Fibroblast of upper back skin (primary cell): Measurements from ENCODE around the gene TRMT10B.

Experiments used
- DNase-seq: peaks from one replicate; pipeline ENCODE4 v3.0.0-alpha.2; 2013

The TRMT10B gene, protein sequence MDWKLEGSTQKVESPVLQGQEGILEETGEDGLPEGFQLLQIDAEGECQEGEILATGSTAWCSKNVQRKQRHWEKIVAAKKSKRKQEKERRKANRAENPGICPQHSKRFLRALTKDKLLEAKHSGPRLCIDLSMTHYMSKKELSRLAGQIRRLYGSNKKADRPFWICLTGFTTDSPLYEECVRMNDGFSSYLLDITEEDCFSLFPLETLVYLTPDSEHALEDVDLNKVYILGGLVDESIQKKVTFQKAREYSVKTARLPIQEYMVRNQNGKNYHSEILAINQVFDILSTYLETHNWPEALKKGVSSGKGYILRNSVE

DNA sequence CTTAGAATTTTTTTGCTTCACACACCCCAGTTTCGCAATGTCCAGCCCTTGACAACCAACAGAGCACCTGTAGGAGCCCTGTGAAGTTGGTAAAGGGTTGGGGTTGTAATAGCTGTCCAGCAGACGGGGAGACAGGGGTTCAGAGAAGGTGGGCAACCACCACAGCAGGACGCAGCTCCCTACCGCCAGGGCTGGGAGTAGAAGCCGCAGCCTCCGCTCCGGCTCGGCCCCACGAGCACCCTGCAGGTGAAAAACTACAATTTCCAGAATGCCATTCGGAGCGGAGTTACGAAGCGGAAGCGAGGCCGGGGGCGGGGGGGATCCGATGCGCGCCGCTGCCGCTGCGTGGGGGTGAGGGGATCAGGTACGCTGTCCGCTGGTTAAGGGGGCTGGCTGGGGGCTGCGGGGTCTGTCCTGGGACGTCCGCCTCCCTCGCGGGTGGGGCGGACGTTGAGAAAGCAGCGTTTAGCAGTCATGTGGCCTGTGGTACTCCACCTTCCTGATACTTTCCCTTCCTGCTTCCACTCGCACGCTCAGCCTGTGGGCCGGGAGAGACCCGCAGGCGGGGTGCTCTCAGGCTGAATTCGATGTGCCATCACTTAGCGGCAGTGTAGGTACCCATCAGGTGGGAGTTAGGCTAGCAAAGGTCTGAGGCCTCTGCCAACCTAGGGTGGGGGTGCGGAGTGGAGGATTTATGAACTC lies at the start of gene TRMT10B:
TSS of gene TRMT10B (plus strand) at position 317 of the 702 bp plus-strand sequence. CDS start 8,127 bp downstream, outside the sequence.
- peak; percentile 68 for DNase-seq

DNA sequence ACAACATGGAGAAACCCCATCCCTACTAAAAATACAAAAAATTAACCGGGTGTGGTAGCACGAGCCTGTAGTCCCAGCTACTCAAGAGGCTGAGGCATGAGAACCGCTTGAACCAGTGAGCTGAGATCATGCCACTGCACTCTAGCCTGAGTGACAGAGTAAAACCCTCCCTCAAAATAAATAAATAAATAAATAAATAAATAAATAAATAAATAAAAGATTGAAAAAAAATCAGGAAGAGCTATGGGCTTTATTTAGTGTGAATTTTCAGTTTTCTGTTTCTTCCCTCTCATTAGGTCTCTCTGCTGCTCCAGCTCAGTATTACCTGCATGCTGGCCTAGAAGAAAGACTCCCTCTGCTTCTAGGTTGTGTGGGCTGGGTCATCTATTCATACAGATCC lies 47.8 kb upstream of the TRMT10B start:
- DNase-seq: no peak

GRCh38 chr9:37706290-37706689 lies 47.3 kb upstream of the TRMT10B start:
- peak; percentile 55 for DNase-seq

- DNase-seq: no peak
Observed at GRCh38 chr9:37707748-37708147, 45.9 kb upstream of the TRMT10B start.

- DNase-seq: no peak
Observed at GRCh38 chr9:37710046-37710445, 43.6 kb upstream of the TRMT10B start.

DNA sequence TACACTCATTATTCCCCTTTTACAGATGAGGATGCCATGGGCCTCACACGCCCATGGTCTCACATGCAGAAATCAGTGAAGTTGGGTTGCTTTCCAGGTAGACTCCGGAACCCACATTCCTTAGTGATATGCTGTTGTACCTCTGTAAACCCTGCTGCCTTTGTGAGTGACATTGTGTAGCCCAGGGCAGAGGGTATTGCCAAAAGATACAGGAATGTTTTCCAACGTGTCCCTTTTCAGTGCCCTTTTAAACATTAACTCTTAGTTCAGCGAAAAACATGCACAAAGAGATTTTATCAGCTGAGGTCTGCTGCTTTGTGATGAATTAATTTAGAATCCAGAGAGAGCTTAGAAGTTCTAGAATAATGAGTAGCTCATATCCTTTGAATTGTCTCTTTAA lies 38.3 kb upstream of the TRMT10B start:
- DNase-seq: no peak

DNA sequence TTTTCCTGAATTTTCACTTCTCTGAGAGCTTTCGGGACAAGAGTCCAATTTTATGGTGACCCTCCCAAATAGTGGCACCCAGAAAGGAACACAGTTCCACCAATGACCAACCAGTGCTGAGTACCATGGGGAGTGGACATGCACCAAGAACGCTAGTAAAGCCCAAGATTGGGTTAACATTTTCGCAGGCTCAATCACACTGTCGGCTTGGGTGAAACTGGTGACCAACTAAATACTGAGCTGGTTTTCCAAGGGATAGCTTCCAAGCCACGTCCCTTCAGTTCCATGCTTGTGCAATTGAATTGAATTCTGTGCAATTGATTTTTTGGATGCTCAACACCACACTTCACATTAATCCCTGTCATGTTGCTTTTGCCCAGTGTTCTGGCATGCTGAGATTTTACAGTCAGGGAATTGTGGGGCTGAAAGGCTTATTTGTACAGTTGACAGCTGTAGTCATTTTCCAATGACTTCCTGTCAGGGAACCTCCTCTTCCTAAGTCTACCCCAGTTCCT lies 37.6 kb upstream of the TRMT10B start:
- no peak for DNase-seq

DNA sequence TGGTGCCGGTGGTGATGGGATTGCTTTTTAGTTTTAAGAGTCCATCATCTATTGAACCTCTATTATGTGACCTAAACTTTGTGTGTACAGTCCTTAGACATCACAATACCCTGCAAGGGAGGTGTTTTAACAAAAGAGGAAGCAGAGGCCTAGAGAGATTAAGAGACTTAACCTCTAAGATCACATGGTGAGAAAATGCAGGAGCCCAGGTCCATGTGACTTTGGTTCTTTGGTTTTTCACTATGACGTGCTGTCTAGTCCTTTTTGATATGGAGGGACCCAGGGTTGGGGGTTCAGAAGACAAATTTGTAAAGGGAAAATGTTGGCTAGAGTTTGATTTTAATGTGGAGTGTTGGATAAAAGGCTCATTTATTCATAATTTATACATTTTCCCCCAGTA lies 34.1 kb upstream of the TRMT10B start:
- DNase-seq: no peak

DNA sequence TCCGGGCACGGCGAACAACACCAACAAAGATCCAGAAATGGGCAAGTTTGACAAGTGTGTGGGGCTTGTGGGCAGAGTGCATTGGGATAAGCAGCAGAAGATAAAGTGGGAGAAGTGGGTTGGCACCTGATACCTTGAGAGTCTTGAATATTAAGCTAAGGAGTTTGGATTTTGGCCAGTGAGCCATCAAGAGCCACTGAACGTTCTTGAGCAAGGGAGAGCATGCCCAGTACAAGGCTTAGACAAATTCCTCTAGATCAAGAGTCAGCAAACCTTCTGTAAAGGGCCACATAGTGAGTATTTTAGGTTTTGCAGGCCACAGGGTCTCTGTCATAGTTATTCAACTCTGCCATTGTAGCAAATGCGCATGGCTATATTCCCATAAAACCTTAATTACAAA lies 26.6 kb upstream of the TRMT10B start:
- DNase-seq: no peak

DNA sequence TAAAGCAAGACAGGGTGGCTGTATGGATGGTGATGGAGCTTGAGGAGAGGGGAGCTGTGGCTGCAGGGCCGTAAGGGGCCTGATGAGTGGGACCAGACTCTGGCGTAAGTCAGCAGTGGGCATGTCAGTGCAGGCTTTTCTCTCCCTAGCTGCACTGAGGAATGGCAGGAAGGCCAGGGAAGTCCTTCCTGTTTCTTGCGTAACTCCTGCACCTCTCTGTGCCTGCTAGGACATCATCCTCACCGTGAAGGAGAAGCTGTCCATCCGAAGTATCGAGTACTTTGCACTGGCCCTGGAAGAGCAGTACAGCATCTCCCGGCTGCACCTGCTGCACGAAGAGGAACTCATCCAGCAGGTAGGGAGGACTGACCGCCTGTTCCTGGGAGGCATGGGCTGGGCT lies 24.1 kb upstream of the TRMT10B start:
- DNase-seq: no peak

GRCh38 chr9:37730256-37730655 lies 23.3 kb upstream of the TRMT10B start:
- no peak for DNase-seq

GRCh38 chr9:37730839-37731238 lies 22.8 kb upstream of the TRMT10B start:
- no peak for DNase-seq

DNA sequence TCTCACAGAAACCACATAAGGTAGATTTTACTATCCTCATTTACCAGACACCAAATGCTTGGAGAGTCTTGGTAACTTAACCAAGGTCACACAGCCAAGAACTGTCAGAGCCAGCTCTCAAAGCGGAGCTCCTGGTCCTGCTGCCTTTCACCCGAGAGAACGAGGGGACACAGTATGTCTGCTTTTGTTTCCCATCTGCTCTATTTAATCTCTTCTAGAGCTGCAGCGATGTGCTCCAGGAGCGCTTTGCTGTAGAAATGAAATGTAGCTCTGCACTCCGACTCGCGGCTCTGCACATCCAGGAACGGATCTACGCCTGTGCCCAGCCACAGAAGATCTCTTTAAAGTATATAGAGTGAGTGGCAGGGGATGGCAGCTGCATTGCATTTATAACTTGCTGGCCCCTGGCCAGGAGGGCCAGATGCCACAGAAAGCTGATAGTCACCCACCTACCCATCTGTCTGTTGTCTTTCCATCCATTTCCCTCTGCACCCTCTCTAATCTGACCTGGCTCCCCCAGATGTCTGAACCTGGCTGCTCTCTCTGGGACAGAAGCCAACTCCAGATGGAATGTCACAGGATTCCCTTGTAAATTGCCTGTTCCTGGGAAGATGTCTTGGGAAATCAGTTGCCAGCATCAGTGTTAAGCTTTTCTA lies 21.4 kb upstream of the TRMT10B start:
- peak; percentile 5 for DNase-seq

GRCh38 chr9:37732952-37733351 lies 20.7 kb upstream of the TRMT10B start:
- no peak for DNase-seq

DNA sequence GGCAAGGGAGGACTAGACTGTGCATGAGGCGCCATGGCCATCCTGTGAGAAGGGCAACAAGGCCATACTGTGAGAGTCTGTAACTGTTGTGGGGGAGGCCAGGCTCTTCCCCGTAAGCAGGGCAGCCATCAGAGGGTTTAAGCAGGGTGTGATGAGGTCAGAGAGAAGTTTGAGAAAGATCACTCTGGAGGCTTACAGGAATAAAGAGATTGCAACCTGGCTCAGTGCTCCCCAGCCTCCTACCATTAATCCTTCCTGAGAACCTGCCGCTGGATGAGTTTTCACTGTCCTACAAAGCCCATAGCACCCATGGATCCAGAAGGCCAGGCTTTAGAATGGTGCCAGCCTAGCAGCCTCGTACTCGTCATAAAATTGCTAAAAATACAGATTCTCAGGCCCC lies 14.4 kb upstream of the TRMT10B start:
- no peak for DNase-seq

DNA sequence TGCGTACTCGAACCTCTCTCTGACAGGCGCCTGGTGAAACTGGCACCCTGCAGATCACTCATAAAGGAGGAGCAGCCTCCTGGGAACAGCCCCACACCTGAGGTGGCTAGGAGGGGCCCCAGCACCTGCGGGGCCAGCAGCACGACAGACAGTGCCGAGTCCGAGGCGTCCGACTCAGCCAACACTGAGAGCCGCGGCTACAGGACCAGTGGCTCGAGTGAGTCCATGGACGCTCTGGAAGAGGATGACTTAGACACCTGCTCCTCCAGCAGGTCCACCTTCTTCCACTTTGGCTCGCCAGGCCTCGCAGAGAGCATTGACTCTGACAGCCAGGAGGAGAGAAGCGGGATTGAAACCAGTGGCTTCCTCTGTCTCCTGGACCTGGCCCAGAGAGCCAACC lies 13.5 kb upstream of the TRMT10B start:
- no peak for DNase-seq

- DNase-seq: no peak
Observed at GRCh38 chr9:37740631-37741328, 12.8 kb upstream of the TRMT10B start.

- DNase-seq: no peak
Observed at GRCh38 chr9:37745970-37746369, 7.6 kb upstream of the TRMT10B start.

DNA sequence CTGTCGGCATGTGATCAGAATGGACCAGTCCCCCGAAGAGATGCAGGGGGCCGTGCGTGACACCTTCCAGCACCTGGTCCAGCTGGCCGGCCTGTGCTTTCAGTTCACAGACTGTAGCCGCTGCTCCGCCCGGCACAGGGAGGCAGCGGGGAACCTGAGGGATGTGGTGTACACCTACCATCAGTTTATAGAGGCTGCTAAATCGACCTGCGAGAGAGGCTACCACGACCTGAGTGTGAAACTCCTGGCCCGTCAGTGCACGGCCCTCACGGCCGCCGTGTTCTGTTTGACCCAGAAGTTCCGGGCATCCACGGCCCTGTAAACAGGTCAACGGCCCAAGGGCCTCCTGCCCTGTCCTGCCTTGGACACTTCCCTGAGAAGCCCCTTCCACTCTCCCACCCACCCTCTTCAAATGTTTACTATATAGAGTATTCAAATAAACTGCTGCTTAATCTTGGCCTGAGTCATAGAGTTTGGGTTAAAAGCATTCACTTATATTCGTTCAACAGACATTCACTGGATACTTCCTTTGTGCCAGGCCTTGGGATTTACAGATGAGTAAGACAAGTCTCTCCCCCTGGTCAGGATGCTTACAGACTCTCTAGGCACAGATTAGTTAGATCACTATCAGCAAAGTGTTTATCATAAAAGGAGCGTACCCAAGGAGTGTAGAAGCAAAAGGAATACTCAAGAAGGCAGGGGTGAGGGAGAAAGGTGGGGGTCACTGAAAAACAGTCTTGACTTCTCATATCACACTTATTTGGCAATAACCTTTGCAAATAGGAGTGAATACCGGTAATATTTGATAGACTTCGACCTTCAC lies 6.9 kb upstream of the TRMT10B start:
- peak; percentile 16 for DNase-seq

GRCh38 chr9:37747271-37747753 lies 6.3 kb upstream of the TRMT10B start:
- DNase-seq: peak; percentile 58

DNA sequence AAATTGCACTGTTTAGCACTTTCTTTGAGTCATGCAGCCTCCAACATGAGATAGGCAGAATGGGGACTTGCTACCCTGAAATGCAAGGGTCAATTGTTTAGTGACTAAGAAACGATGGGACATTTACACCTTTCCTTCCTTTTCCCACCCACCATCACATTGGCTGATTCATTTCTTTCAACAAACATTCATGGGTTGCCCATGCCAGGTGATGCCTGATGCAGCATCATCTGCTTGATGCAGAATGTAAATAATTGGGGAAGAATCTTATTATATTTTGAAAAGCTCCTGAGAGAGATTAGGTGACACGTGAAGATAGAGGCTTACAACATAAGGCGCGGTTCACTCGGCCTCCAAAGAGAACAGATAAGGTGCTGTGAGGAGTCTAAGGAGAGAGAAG lies 4.5 kb upstream of the TRMT10B start:
- no peak for DNase-seq

- DNase-seq: no peak
Observed at GRCh38 chr9:37751186-37751585, 2.4 kb upstream of the TRMT10B start.
